Measurements from ENCODE around the gene GBF1. TPM values are rescaled to one million over a fixed set of nuclear protein-coding genes. Genes with fewer than 3 reads are reported as not detected.

GBF1 gene
- total and polyA plus RNA-seq, 2 of the 13 experiments (the other 11 are each of a cell fraction or from before 2014, with no cell fraction given), result 17.1 to 21.9 TPM

- TF ChIP-seq NFAT5 (CRISPR knock-in tag; IDR thresholded peaks at IDR 0.05), result no peak
- no peak for TF ChIP-seq BCLAF1 (IDR thresholded peaks at IDR 0.05)
- TF ChIP-seq, protein P1, sequence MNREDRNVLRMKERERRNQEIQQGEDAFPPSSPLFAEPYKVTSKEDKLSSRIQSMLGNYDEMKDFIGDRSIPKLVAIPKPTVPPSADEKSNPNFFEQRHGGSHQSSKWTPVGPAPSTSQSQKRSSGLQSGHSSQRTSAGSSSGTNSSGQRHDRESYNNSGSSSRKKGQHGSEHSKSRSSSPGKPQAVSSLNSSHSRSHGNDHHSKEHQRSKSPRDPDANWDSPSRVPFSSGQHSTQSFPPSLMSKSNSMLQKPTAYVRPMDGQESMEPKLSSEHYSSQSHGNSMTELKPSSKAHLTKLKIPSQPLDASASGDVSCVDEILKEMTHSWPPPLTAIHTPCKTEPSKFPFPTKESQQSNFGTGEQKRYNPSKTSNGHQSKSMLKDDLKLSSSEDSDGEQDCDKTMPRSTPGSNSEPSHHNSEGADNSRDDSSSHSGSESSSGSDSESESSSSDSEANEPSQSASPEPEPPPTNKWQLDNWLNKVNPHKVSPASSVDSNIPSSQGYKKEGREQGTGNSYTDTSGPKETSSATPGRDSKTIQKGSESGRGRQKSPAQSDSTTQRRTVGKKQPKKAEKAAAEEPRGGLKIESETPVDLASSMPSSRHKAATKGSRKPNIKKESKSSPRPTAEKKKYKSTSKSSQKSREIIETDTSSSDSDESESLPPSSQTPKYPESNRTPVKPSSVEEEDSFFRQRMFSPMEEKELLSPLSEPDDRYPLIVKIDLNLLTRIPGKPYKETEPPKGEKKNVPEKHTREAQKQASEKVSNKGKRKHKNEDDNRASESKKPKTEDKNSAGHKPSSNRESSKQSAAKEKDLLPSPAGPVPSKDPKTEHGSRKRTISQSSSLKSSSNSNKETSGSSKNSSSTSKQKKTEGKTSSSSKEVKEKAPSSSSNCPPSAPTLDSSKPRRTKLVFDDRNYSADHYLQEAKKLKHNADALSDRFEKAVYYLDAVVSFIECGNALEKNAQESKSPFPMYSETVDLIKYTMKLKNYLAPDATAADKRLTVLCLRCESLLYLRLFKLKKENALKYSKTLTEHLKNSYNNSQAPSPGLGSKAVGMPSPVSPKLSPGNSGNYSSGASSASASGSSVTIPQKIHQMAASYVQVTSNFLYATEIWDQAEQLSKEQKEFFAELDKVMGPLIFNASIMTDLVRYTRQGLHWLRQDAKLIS (CRISPR knock-in tag; IDR thresholded peaks at IDR 0.05), result no peak
- no peak for TF ChIP-seq GATA4 (IDR thresholded peaks at IDR 0.05; ENCODE audit: borderline replicate concordance, low read depth)
- TF ChIP-seq STAT6 (CRISPR knock-in tag; IDR thresholded peaks at IDR 0.05; ENCODE audit: borderline replicate concordance), result peak; percentile 48; the same call in 1 of the 2 replicates
- no peak for TF ChIP-seq REPIN1 (CRISPR knock-in tag; IDR thresholded peaks at IDR 0.05; ENCODE audit: borderline replicate concordance, low read depth)
- TF ChIP-seq NBN (conservative IDR thresholded peaks at IDR 0.05), result no peak
- TF ChIP-seq SOX13 (IDR thresholded peaks at IDR 0.05), result no peak
- TF ChIP-seq SOX13 (CRISPR knock-in tag; conservative IDR thresholded peaks at IDR 0.05 in 1 of 2, IDR thresholded peaks at IDR 0.05 in 1 of 2), result 0 out of 4 replicates have a peak, but pooled peaks of 1 of the 2 experiments have one; percentile 32
- TF ChIP-seq ZNF878 (CRISPR knock-in tag; IDR thresholded peaks at IDR 0.05), result peak; percentile 89
- no peak for TF ChIP-seq ZNF251 (CRISPR knock-in tag; IDR thresholded peaks at IDR 0.05)
- no peak; the same call in 1 of the 2 replicates for TF ChIP-seq ZZZ3 (CRISPR knock-in tag; IDR thresholded peaks at IDR 0.05; ENCODE audit: borderline replicate concordance)
- peak; percentile 68; the same call in 1 of the 2 replicates for TF ChIP-seq ZNF747 (CRISPR knock-in tag; IDR thresholded peaks at IDR 0.05; ENCODE audit: borderline replicate concordance)
Measured at GRCh38 chr10:102394079-102394800, 148.9 kb downstream of the GBF1 start (continued).
